K562 (cell line): ENCODE measurements around the gene SPON1. TPM values are rescaled to one million over a fixed set of nuclear protein-coding genes. Genes with fewer than 3 reads are reported as not detected.

ENCODE experiments used
- ATAC-seq: fragments of 200-7000 bp; cut with Tn5 transposase; 3 replicates; pipeline ENCODE4 v1.9.1; 2020; ENCODE audit warnings: moderate library complexity
- BruUV-seq: library from RNA; stranded (reverse); fragments of 400-500 nt; replicated peaks from 2 replicates; lab custom pipeline; 2021; lab: Mats Ljungman, UMichigan
- CTCF ChIA-PET: fragments of 300-600 bp; formaldehyde crosslinking; extraction: SDS; loops from one replicate; lab custom pipeline; 2021; ENCODE audit warnings: low intra/inter-chr PET ratio; lab: Yijun Ruan, JAX
- POLR2A ChIA-PET: fragments of 300-600, 350-650 bp; sonication (Branson Sonifier 250); formaldehyde crosslinking; extraction: SDS; loops from one replicate; lab custom pipeline; 2021; ENCODE audit warnings: antibody characterized with exemption, inconsistent platforms; lab: Yijun Ruan, JAX
- DNase-seq, 4 experiments: peaks; one replicate each; pipeline versions ENCODE4 v3.0.0 to v3.0.0-alpha.2; 2011 to 2018; ENCODE audit warnings: low spot score in 3 of 4, mixed read lengths in 3 of 4; ENCODE audit errors: extremely low read depth in 1 of 4
- FAIRE-seq: peaks from 2 replicates; lab custom pipeline; 2011; peaks lifted over from hg19 to GRCh38; lab: Jason Lieb, UNC
- H2AFZ ChIP-seq: 2 replicates; pipeline ENCODE4 v1.6.0; 2011; ENCODE audit warnings: low read depth, low read length, control low read depth, inconsistent platforms
- H3K27ac ChIP-seq: fragments of 200-600 bp; 3 replicates; pipeline ENCODE4 v1.8.0; 2011; ENCODE audit warnings: low read depth, mild to moderate bottlenecking, control low read depth, inconsistent platforms, low read length, moderate library complexity, mixed read lengths; ENCODE audit errors: extremely low read depth
- H3K27me3 ChIP-seq, 2 experiments: fragments of 300-600 bp in 1 of 2; 2 replicates in 1 of 2; 3 replicates in 1 of 2; pipeline versions ENCODE4 v1.6.0 to v1.8.0; 2011; ENCODE audit warnings: inconsistent platforms in 2 of 2, low read length in 2 of 2, mild to moderate bottlenecking in 1 of 2, mixed read lengths in 1 of 2, moderate library complexity in 1 of 2; ENCODE audit not compliant: control insufficient read depth in 2 of 2, insufficient read depth in 2 of 2
- H3K36me3 ChIP-seq: fragments of 300-600 bp; 3 replicates; pipeline ENCODE4 v1.8.0; 2011; ENCODE audit warnings: mild to moderate bottlenecking, low read length, inconsistent platforms; ENCODE audit not compliant: control insufficient read depth, insufficient read depth
- H3K4me1 ChIP-seq, 2 experiments: fragments of 200-600 bp in 1 of 2; replicated peaks in 1 of 2; 2 replicates in 1 of 2; 3 replicates in 1 of 2; pipeline versions ENCODE4 v1.5.1 to v1.8.0; 2011; ENCODE audit warnings: inconsistent platforms in 2 of 2, low read length in 2 of 2, mild to moderate bottlenecking in 1 of 2, mixed read lengths in 1 of 2, moderate library complexity in 1 of 2; ENCODE audit not compliant: control insufficient read depth in 2 of 2, insufficient read depth in 2 of 2
- H3K4me2 ChIP-seq: 2 replicates; pipeline ENCODE4 v1.6.1; 2011; ENCODE audit warnings: low read length, control low read depth, inconsistent platforms, mixed read lengths; ENCODE audit not compliant: insufficient read depth
- H3K4me3 ChIP-seq: fragments of 200-600 bp; sonication (generic), shearing (Covaris generic); 2 replicates; pipeline ENCODE4 v1.5.1; 2016; ENCODE audit warnings: control low read depth, inconsistent platforms
- H3K79me2 ChIP-seq: fragments of 200-600 bp; 3 replicates; pipeline ENCODE4 v1.8.0; 2011; ENCODE audit warnings: low read length, inconsistent platforms; ENCODE audit not compliant: control insufficient read depth, insufficient read depth
- H3K9ac ChIP-seq, 2 experiments: 2 replicates each; pipeline versions ENCODE4 v1.6.0 to v1.6.1; 2011; ENCODE audit warnings: low read depth in 2 of 2, low read length in 2 of 2, control low read depth in 1 of 2, inconsistent platforms in 1 of 2, mild to moderate bottlenecking in 1 of 2, mixed read lengths in 1 of 2; ENCODE audit not compliant: insufficient read depth in 1 of 2
- H3K9me1 ChIP-seq: one replicate; pipeline ENCODE4 v1.6.0; 2011; ENCODE audit warnings: inconsistent platforms, mild to moderate bottlenecking, low read length, moderate library complexity; ENCODE audit not compliant: control insufficient read depth, insufficient read depth
- H3K9me3 ChIP-seq: replicated peaks from 2 replicates; pipeline ENCODE4 v1.5.1; 2011; ENCODE audit warnings: low read depth, low read length, inconsistent platforms; ENCODE audit not compliant: control insufficient read depth, insufficient read depth
- H4K20me1 ChIP-seq: replicated peaks from 2 replicates; pipeline ENCODE4 v1.6.1; 2011; ENCODE audit warnings: low read length, inconsistent platforms, mixed read lengths; ENCODE audit not compliant: control insufficient read depth, insufficient read depth
- CBX5 ChIP-seq: IDR thresholded peaks from 2 replicates; pipeline ENCODE4 v1.6.1; 2014; ENCODE audit warnings: low read depth, borderline replicate concordance
- CHD7 ChIP-seq: fragments of 200-600 bp; sonication (generic); IDR thresholded peaks from one replicate; pipeline ENCODE4 v1.6.1; 2012; ENCODE audit warnings: mild to moderate bottlenecking, low read depth, low read length, inconsistent platforms
- EGR1 ChIP-seq: fragments of 450-650 bp; conservative IDR thresholded peaks from 2 replicates; pipeline ENCODE4 v1.6.1; 2017; ENCODE audit warnings: mild to moderate bottlenecking
- FOXO4 ChIP-seq: fragments of 450-650 bp; formaldehyde crosslinking; IDR thresholded peaks from 2 replicates; pipeline ENCODE4 v1.4.0; 2020; ENCODE audit warnings: mild to moderate bottlenecking, moderate library complexity
- MBD2 ChIP-seq: sonication (generic); IDR thresholded peaks from 2 replicates; pipeline ENCODE4 v1.6.1; 2016; ENCODE audit warnings: low read depth, borderline replicate concordance
- SMC3 ChIP-seq: conservative IDR thresholded peaks from 2 replicates; pipeline ENCODE4 v1.6.1; 2011; ENCODE audit warnings: low read depth, low read length, improper control_type of control experiment; ENCODE audit not compliant: insufficient read depth
- WGBS: fragments of 100-300 bp; shearing (Covaris generic); methylation state at CpG from one replicate; pipeline ENCODE4 v1.1.6; 2016; ENCODE audit warnings: low coverage, mixed read lengths; ENCODE audit not compliant: insufficient coverage; ENCODE audit errors: missing lambda C conversion rate; 5-methylcytosine and 5-hydroxymethylcytosine counted together
- in situ Hi-C: fragments of 300-500 bp; cut with MboI; formaldehyde crosslinking; loops from 4 replicates; pipeline ENCODE4 v1.15.0; 2018; ENCODE audit warnings: inconsistent platforms, mixed read lengths
- intact Hi-C: fragments of 100-400 bp; cut with micrococcal nuclease; formaldehyde crosslinking; loops from 2 replicates; pipeline ENCODE4 v1.14.2; 2022
- polyA plus RNA-seq, 8 experiments: library from polyadenylated mRNA; depleted of rRNA in 4 of 8; stranded (reverse) in 5 of 8; unstranded in 3 of 8; fragments of >200 nt; fragmentation: Nextera tagmentation in 2 of 8; fragmentation: Illumina TruSeq in 1 of 8; extraction: Ambion mirVana in 2 of 8; extraction: Trizol in 1 of 8; gene quantifications; 2 replicates each; pipeline versions ENCODE4 v1.2.1 to v1.2.3, GENCODE V29; 2011 to 2014; ENCODE audit warnings: inconsistent platforms in 1 of 8, missing spikeins in 1 of 8
- total RNA-seq, 7 experiments: library from RNA; depleted of rRNA in 6 of 7; stranded (reverse); fragments of >200 nt in 6 of 7; fragmentation: Illumina TruSeq in 2 of 7; extraction: Trizol in 2 of 7; gene quantifications; 2 replicates each; pipeline versions ENCODE4 v1.2.1 to v1.2.3, GENCODE V29; 2011 to 2021; ENCODE audit warnings: low replicate concordance in 1 of 7

SPON1 gene
- total and polyA plus RNA-seq, 9 of the 15 experiments (the other 6 are each of a cell fraction or from before 2014, with no cell fraction given): 0.04 to 0.06 TPM; not detected in 7

- TF ChIP-seq FOXO4 (CRISPR knock-in tag): no peak
Observed at GRCh38 chr11:14144934-14145333, 182.4 kb downstream of the SPON1 start (continued).

GRCh38 chr11:14148653-14149273, 186.2 kb downstream of the SPON1 start:
- Histone ChIP-seq H3K27me3 (no peaks in the 10 kb centered on the region), H3K79me2 (no peaks in the 10 kb centered on the region), H3K4me3 (no peak overlapping the region), H3K27ac (no peak overlapping the region), H4K20me1 (no peaks in the 10 kb centered on the region), H3K36me3 (no peaks in the 10 kb centered on the region), H3K9me1 (no peaks in the 10 kb centered on the region), H2AFZ (no peak overlapping the region), H3K4me2 (no peak overlapping the region), H3K9ac (no peak overlapping the region), H3K4me1 (no peaks in the 10 kb centered on the region), H3K9me3 (no peaks in the 10 kb centered on the region)
- intact Hi-C loops: loop anchor here (2.0 to 5.0 kb wide), 2 partner anchors 191 to 376 kb away; no protein-coding TSS in a partner anchor
- in situ Hi-C loops: no loop called here
- no TSS peak for BruUV-seq
- ChIA-PET POLR2A (interaction anchor here (0.9 kb wide), 1 partner anchor 11 kb away, joined by 3 read pairs; no protein-coding TSS in a partner anchor), CTCF (interaction anchor here (0.6 to 2.3 kb wide), 4 partner anchors 10 to 376 kb away, joined by 3 to 10 read pairs (median 4); no protein-coding TSS in a partner anchor)
- ATAC-seq (peak; percentile 87), DNase-seq (peak in 3 of 4 experiments; percentile 10 to 16 (median 14)), FAIRE-seq (peak; percentile 72)
- WGBS: 0% methylated on average over 3 of the region's 3 CpGs
- TF ChIP-seq MBD2: no peak
- no peak for TF ChIP-seq CBX5
- TF ChIP-seq CHD7: no peak
- TF ChIP-seq SMC3: peak; percentile 44; the same call in 1 of the 2 replicates
- no peak for TF ChIP-seq EGR1
